Stimulated activated CD4-positive, alpha-beta T cell treated with anti-CD3 and anti-CD28 coated beads, Interleukin-4, amount 100 ng/mL, for 4 hours (primary cell): ENCODE results near the gene DOCK11.

Experiments
- DNase-seq, 2 experiments: peaks; one replicate each; pipeline ENCODE4 v3.0.0-alpha.2; 2020

DOCK11 gene

GRCh38 chrX:118634336-118634735, 138.7 kb downstream of the DOCK11 start:
- DNase-seq = no peak

- DNase-seq = no peak
Measured at GRCh38 chrX:118637997-118638396, 142.4 kb downstream of the DOCK11 start.

GRCh38 chrX:118644378-118644777, 148.8 kb downstream of the DOCK11 start:
- no peak for DNase-seq

GRCh38 chrX:118652717-118653116, 157.1 kb downstream of the DOCK11 start:
- DNase-seq = no peak

- no peak for DNase-seq
Measured at GRCh38 chrX:118654331-118654730, 158.7 kb downstream of the DOCK11 start.

- DNase-seq = no peak
Measured at GRCh38 chrX:118655561-118656246, 160.1 kb downstream of the DOCK11 start.

- DNase-seq = no peak
Measured at GRCh38 chrX:118657413-118657812, 161.8 kb downstream of the DOCK11 start.

GRCh38 chrX:118660085-118660484, 164.5 kb downstream of the DOCK11 start:
- no peak for DNase-seq

GRCh38 chrX:118665204-118665603, 169.6 kb downstream of the DOCK11 start:
- DNase-seq = no peak

GRCh38 chrX:118666521-118666920, 170.9 kb downstream of the DOCK11 start:
- no peak for DNase-seq

GRCh38 chrX:118669435-118669834, 173.8 kb downstream of the DOCK11 start:
- DNase-seq = no peak

GRCh38 chrX:118675326-118675965, 179.8 kb downstream of the DOCK11 start:
- no peak for DNase-seq

GRCh38 chrX:118675966-118676349, 180.3 kb downstream of the DOCK11 start:
- no peak for DNase-seq

GRCh38 chrX:118677318-118677717, 181.7 kb downstream of the DOCK11 start:
- no peak for DNase-seq

- DNase-seq = no peak
Measured at GRCh38 chrX:118679290-118679689, 183.7 kb downstream of the DOCK11 start.

GRCh38 chrX:118682258-118683014, 186.8 kb downstream of the DOCK11 start:
- DNase-seq = no peak

- DNase-seq = no peak
Measured at GRCh38 chrX:118685393-118685792, 189.8 kb downstream of the DOCK11 start.

- no peak for DNase-seq
Measured at GRCh38 chrX:118688935-118689334, 193.3 kb downstream of the DOCK11 start.

- DNase-seq = no peak
Measured at GRCh38 chrX:118693843-118694242, 198.2 kb downstream of the DOCK11 start.

- no peak for DNase-seq
Measured at GRCh38 chrX:118694638-118695037, 199.0 kb downstream of the DOCK11 start.

- no peak for DNase-seq
Measured at GRCh38 chrX:118698516-118699170, 203.0 kb downstream of the DOCK11 start.

- DNase-seq = no peak
Measured at GRCh38 chrX:118702741-118703140, 207.1 kb downstream of the DOCK11 start.

- DNase-seq = no peak
Measured at GRCh38 chrX:118706681-118707080, 211.1 kb downstream of the DOCK11 start.

- no peak for DNase-seq
Measured at GRCh38 chrX:118714521-118714920, 218.9 kb downstream of the DOCK11 start.
